GM21528 (cell line): ENCODE data around the gene LY6G5C.
A peak's percentile ranks its signal among the peaks of the same experiment; 100 is the strongest.
"Not testable (repeated sequence)": the region's sequence is repeated elsewhere in the genome, so short reads cannot be mapped to it uniquely, and the experiment has no call there.

Experiments used
- ATAC-seq: cut with Tn5 transposase; IDR thresholded peaks from one replicate; pipeline ENCODE4 v1.9.1; 2021; ENCODE audit warnings: mild to moderate bottlenecking, moderate library complexity; ENCODE audit not compliant: unreplicated experiment, low FRiP score

The LY6G5C gene

DNA sequence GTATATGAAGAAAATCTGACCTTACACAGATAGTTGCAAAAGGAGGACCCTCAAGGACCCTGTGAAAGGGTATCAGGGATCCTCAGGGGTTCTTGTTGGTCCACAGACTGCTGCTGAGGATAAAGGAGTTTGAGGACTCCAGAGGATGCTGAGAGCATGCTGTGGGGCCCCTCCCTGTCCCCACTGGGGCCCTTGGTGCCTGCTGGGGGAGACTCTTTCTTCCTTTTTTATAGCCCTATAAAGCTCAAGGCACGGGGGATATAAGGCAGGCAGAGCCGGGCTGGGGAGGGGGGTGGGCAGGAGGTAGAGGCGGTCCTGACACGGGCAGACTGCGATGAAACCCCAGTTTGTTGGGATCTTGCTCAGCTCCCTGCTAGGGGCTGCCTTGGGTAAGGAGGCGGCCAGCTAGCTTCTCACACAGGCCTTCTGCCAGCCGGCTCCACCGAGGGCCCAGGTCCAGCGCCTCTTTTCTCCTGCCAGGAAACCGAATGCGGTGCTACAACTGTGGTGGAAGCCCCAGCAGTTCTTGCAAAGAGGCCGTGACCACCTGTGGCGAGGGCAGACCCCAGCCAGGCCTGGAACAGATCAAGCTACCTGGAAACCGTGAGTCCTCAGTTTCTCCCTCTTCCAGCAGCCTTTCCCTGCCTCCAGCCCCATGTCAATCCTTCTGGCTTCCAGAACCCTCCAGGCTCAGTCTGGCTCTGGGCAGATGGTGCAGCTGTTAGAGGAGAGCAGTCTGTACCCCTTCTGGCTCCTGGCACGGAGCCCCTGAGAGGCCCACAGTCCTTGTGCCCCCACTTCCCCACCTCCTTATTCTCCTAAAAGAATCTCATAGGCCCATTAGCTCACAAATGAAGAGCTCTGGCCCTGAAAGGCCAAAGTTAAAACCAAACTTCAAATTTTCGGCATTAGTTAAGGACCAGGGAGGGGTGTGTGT is 34.4 kb upstream of the LY6G5C start, which contains the start of gene LY6G6D:
TSS of gene LY6G6D (plus strand) at position 327 of the 937 bp plus-strand sequence. CDS start at position 335, 8 bp downstream.
- ATAC-seq = no peak

- no peak for ATAC-seq
Measured at GRCh38 chr6:31713991-31714684, 33.3 kb upstream of the LY6G5C start.

- no peak for ATAC-seq
Measured at GRCh38 chr6:31713465-31713864, 32.6 kb upstream of the LY6G5C start.

DNA sequence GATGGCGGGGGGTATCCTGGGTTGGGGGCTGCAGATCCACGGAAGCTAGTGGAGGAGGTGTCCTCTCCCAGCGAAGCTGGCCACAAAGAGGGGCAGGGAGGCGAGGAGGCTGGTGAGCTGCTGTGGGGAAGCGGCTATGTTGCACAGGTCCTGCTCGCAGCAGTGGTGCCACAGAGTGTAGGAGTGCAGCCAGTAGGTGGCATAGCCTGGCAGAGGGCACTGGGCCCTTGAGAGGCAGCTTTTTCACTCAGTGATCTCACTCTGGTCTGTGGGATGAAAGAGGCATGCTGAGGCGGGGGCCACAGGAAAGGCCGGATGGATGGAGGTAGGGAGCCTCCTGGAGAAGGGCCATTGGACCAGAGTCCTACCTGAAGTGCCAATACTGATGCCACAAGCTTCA is 31.4 kb upstream of the LY6G5C start:
- no peak for ATAC-seq

DNA sequence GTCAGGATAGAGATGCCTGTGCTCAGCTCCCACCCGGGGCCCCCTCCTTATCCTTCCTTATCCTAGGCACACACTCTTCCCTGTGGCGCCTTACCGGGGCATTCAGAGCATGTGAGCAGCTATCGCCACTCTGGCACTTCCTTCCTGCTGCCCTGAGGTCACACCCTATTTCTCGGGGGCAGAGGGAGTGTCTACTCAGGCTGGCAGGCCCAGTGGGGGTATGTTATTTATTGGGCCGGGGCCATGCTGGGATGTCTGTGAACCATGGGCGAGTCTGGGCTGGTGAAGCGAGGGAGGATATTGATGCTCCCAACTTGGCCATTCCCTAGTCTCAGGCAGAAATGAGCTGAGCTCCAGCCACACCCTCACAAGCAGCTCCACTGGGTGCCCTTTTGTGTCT is 30.4 kb upstream of the LY6G5C start:
- ATAC-seq = no peak

- no peak for ATAC-seq
Measured at GRCh38 chr6:31710523-31711219, 29.8 kb upstream of the LY6G5C start.

- ATAC-seq = not testable (repeated sequence)
Measured at GRCh38 chr6:31709157-31709556, 28.3 kb upstream of the LY6G5C start.

GRCh38 chr6:31708224-31708623 is 27.4 kb upstream of the LY6G5C start:
- ATAC-seq = no peak

- no peak for ATAC-seq
Measured at GRCh38 chr6:31707701-31708100, 26.8 kb upstream of the LY6G5C start.

GRCh38 chr6:31706599-31706998 is 25.7 kb upstream of the LY6G5C start, which contains the start of gene LY6G6F:
TSS of gene LY6G6F (plus strand) at chr6:31706866. CDS start at chr6:31706907, 41 bp downstream.
- no peak for ATAC-seq

DNA sequence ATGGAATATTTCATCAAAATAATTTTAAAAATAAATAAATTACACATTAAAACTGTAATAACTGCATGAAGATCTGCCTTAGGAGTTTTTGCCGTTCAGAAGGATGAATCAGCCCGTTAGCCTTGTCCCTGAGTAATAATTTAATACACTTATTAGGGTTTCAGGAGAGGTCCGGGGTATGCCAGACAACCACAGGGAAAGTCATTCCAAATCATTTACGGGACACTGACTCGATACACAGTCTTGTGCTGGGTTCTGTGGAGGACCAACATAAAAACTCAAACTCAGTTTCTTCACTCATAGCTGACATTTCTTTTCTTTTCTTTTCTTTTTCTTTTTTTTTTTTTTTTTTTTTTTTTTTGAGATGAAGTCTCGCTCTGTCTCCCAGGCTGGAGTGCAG is 25.1 kb upstream of the LY6G5C start:
- ATAC-seq = no peak

DNA sequence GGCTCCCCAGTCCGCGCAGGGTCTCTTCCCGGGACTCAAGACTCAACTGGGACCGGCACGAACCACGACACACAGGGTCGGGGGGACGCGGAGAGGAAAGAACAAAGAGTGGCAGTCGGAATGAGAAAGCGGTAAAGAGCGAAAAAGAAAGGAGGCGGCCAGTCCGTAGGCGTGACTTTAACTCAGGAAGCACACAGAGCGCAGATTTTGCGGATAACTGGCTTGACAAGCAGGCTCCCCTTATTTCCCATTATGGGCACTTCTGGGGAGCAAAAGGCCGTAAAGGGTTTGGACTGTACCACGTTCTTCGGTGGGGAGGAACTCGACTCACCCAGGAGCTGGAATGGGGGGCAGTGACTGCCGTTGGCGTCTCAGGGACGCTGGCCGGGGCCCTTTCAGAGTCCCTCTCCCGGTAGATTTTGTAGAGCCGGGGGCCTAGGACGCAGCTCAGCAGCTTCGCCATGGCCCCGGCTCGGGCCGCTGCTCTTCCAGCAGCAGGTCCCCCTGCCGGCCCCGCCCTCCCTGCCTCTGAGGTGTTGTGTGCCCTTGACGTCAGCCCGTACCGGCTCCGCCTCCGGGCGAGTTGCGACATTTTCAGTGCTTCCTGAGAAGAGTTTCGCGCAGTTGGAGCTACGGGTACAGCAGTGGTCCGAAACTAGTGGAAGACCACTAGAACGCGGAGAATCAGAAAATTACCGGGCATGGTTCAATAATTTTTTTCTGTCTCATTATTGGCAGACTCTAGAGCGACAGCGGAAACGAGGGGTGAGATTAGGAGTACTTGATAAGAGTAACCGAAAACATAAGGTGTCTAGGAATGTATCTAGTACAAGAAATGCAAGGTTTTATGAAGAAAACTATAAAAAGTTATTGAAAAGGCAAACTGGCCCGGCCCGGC is 22.2 kb upstream of the LY6G5C start, which contains the start of gene ABHD16A:
TSS of gene ABHD16A (minus strand) at position 506 of the 898 bp plus-strand sequence. CDS start at position 463, 43 bp downstream.
- ATAC-seq = peak; percentile 86

DNA sequence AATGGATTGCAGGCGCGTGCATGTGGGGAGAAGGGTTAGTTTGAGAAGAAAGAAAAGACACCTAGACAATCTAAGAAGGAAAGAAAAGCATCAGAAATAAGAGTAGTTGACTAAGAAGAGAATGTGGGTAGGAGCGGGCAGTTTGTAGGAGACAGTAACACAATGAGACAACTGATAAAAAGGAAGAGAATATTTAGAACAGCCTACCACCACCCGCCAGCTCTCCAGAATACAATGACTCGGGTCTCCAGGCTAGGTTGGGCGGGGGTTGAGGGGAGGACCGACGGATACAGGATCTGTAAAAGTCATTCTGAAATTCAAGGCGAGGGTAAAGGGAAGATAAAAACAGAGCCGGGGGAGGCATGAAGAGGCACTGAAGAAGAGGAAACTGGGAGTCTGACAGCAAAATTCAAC is 21.5 kb upstream of the LY6G5C start:
- no peak for ATAC-seq

DNA sequence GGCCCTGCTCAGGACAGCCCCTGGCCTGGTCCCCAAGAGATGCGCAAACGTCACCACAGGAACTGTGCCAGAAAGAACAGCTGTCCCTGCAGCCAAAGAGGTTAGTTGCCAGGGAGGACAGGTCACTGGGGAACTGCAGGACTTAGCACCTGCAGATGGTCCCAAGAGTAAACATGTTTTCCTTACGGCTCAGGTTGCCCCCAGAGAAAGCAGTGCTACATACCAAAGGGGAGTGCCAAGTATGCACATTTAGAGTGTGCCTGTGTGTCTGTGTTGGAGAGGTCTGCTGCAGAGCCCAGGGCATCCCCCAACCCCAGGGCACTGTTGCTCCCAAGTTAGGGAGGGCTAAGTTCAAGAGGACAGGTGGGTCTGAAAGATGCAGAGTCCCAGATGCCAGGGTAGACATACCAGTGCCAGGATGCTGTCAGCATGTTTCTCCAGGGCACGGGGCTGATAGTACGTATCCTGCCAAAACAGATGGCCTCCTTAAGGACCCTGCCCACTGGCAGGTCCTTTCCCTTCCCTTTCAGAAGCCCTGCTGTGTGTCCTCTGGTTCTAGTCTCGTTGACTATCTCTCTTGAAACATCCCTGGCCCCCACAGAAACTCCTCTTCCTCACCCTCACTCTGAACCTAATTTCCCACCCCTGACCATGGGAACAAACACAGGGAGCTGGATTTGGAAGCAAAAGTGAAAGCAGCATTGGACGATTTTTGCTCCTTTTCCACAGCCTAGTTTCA is 21.0 kb upstream of the LY6G5C start:
- ATAC-seq = no peak

GRCh38 chr6:31700740-31701401 is 20.0 kb upstream of the LY6G5C start:
- ATAC-seq = no peak

DNA sequence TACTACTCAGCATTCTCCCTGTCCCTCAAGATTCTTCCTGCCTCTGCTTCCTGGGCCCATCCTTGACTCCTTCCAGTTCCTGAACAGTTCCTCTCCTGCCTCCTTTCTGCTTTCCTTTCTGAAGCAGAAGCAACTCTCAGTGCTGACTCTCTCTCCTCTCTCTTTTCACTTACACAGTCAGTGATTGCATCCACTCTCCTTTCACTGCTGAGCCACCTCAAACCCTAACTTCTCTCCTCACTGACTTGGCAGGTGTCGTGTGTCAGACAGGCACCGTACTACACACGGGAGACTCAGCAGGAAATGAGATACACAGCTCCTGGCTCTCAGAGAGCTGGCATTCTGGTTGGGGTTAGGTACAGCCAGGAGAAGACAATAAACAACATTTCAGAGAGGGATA is 16.7 kb upstream of the LY6G5C start:
- ATAC-seq = no peak

DNA sequence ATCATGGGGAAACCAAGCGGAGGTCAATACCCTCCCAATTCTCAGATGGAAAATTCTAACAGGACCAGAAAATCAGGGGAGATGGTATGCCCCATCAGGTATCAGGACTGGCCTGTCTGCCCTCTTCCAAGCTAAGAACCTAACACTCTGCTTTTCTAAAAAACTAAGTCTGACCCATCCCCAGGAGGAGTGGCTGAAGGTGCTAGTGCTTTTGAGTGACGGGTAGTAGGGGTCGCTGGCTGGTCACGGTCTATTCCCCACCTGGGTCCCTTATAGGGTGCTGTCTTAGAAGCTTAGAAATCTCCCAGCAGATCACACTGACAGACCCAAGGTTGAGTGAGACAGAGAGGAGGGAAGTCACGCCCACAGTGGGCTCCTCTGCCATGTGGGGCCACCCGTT is 12.7 kb upstream of the LY6G5C start:
- no peak for ATAC-seq

DNA sequence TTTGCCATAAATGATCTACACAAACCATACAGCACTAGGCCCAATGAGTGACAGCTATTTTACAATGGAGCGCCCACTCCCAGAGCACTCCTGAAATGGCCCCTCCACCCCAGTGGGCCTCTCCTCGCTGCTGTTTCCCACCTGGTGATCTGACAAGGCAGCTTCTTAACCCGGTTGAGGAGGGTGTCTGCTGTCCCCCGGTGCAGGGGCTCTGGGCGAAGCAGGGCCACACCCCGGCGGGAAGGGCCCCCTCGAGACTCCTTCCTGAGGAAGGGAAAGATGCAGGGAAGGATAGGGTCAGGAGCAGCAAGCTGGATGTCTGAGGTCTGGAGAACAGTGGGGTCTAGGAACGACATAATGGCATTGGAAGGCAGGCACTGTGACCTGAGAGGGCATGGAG is 12.0 kb upstream of the LY6G5C start:
- ATAC-seq = no peak

GRCh38 chr6:31692353-31692752 is 11.5 kb upstream of the LY6G5C start:
- no peak for ATAC-seq
